HG02970 (cell line): ENCODE measurements around the gene PIEZO1.
A peak's percentile ranks its signal among the peaks of the same experiment; 100 is the strongest.
"Not testable (repeated sequence)": the region's sequence is repeated elsewhere in the genome, so short reads cannot be mapped to it uniquely, and the experiment has no call there.

Source experiments
- ATAC-seq: cut with Tn5 transposase; IDR thresholded peaks from one replicate; pipeline ENCODE4 v1.9.1; 2021; ENCODE audit warnings: mild to moderate bottlenecking, moderate library complexity, moderate number of reproducible peaks; ENCODE audit not compliant: unreplicated experiment, low FRiP score

The PIEZO1 gene

GRCh38 chr16:88804552-88805339, 19.7 kb upstream of the PIEZO1 start:
- no peak for ATAC-seq

- ATAC-seq = no peak
Observed at GRCh38 chr16:88804173-88804551, 19.1 kb upstream of the PIEZO1 start.

- ATAC-seq = peak; percentile 53
Observed at GRCh38 chr16:88803264-88803987, 18.4 kb upstream of the PIEZO1 start, which contains the start of gene CDT1. Gene CDT1 (plus strand): TSS chr16:88803789. CDS start chr16:88803832, 43 bp downstream.

- no peak for ATAC-seq
Observed at GRCh38 chr16:88800277-88800592, 15.2 kb upstream of the PIEZO1 start.

GRCh38 chr16:88799569-88800276, 14.7 kb upstream of the PIEZO1 start:
- no peak for ATAC-seq

GRCh38 chr16:88798772-88799455, 13.9 kb upstream of the PIEZO1 start:
- no peak for ATAC-seq

GRCh38 chr16:88798073-88798472, 13.1 kb upstream of the PIEZO1 start:
- no peak for ATAC-seq

GRCh38 chr16:88796278-88796677, 11.3 kb upstream of the PIEZO1 start:
- ATAC-seq = no peak

GRCh38 chr16:88793251-88793954, 8.4 kb upstream of the PIEZO1 start:
- no peak for ATAC-seq

GRCh38 chr16:88792668-88793250, 7.7 kb upstream of the PIEZO1 start:
- no peak for ATAC-seq

GRCh38 chr16:88792078-88792550, 7.1 kb upstream of the PIEZO1 start:
- ATAC-seq = no peak

GRCh38 chr16:88790312-88791211, 5.5 kb upstream of the PIEZO1 start:
- ATAC-seq = no peak

- ATAC-seq = no peak
Observed at GRCh38 chr16:88789594-88789993, 4.6 kb upstream of the PIEZO1 start.

- ATAC-seq = not testable (repeated sequence)
Observed at GRCh38 chr16:88788749-88789148, 3.7 kb upstream of the PIEZO1 start.

- ATAC-seq = no peak
Observed at GRCh38 chr16:88787579-88788314, 2.7 kb upstream of the PIEZO1 start.

- ATAC-seq = peak; percentile 21
Observed at GRCh38 chr16:88784856-88785105, 239 bp downstream of the PIEZO1 start.

GRCh38 chr16:88784074-88784855, 755 bp downstream of the PIEZO1 start:
- ATAC-seq = no peak
